HepG2 (cell line): Measurements from ENCODE around the gene DNAAF3. TPM values are rescaled to one million over a fixed set of nuclear protein-coding genes. Genes with fewer than 3 reads are reported as not detected.

Experiments used
- ATF7-NPFF ChIP-seq: sonication (generic); formaldehyde crosslinking; IDR thresholded peaks from 2 replicates; pipeline ENCODE4 v1.8.1; 2023; ENCODE audit warnings: mild to moderate bottlenecking, low read depth, missing genetic modification reagents, moderate library complexity
- BORCS8-MEF2B ChIP-seq: sonication (generic); formaldehyde crosslinking; IDR thresholded peaks from 2 replicates; pipeline ENCODE4 v1.8.0; 2022; ENCODE audit warnings: mild to moderate bottlenecking, missing genetic modification reagents
- FOXK1 ChIP-seq: sonication (generic); formaldehyde crosslinking; IDR thresholded peaks from 2 replicates; pipeline ENCODE4 v1.4.0; 2020; ENCODE audit warnings: low read depth, missing genetic modification reagents, borderline replicate concordance
- KMT2A ChIP-seq: sonication (generic); formaldehyde crosslinking; IDR thresholded peaks from 2 replicates; pipeline ENCODE4 v1.4.0; 2020; ENCODE audit warnings: missing genetic modification reagents
- MED1 ChIP-seq: sonication (generic); formaldehyde crosslinking; IDR thresholded peaks from 2 replicates; pipeline ENCODE4 v1.4.0; 2020; ENCODE audit warnings: missing genetic modification reagents
- TOE1 ChIP-seq: sonication (generic); formaldehyde crosslinking; IDR thresholded peaks from 2 replicates; pipeline ENCODE4 v1.4.0; 2020; ENCODE audit warnings: mild to moderate bottlenecking, missing genetic modification reagents
- XRCC5 ChIP-seq: fragments of 200-400 bp; formaldehyde crosslinking; optimal IDR thresholded peaks from 2 replicates; pipeline ENCODE3; 2017; ENCODE audit warnings: mild to moderate bottlenecking, low read length
- ZBTB2 ChIP-seq: sonication (generic); formaldehyde crosslinking; IDR thresholded peaks from 2 replicates; pipeline ENCODE4 v1.8.0; 2022; ENCODE audit warnings: low read depth, missing genetic modification reagents
- ZBTB21 ChIP-seq: sonication (generic); formaldehyde crosslinking; IDR thresholded peaks from 2 replicates; pipeline ENCODE4 v1.4.0; 2020; ENCODE audit warnings: missing genetic modification reagents
- ZBTB26 ChIP-seq: IDR thresholded peaks from 2 replicates; pipeline ENCODE4 v1.6.1; 2016; ENCODE audit warnings: missing compliant biosample characterization, missing genetic modification reagents, borderline replicate concordance
- ZBTB37 ChIP-seq: sonication (generic); formaldehyde crosslinking; IDR thresholded peaks from 2 replicates; pipeline ENCODE4 v1.4.0; 2020; ENCODE audit warnings: mild to moderate bottlenecking, missing genetic modification reagents
- ZFP41 ChIP-seq: sonication (generic); formaldehyde crosslinking; IDR thresholded peaks from 2 replicates; pipeline ENCODE4 v1.4.0; 2020; ENCODE audit warnings: mild to moderate bottlenecking, missing genetic modification reagents, borderline replicate concordance
- ZMYM2 ChIP-seq: sonication (generic); formaldehyde crosslinking; IDR thresholded peaks from 2 replicates; pipeline ENCODE4 v1.8.0; 2022; ENCODE audit warnings: mild to moderate bottlenecking, missing genetic modification reagents
- ZNF207 ChIP-seq: fragments of 450-650 bp; IDR thresholded peaks from 2 replicates; pipeline ENCODE4 v1.6.1; 2016; ENCODE audit warnings: antibody characterized with exemption, borderline replicate concordance
- ZNF281 ChIP-seq: sonication (generic); formaldehyde crosslinking; IDR thresholded peaks from 2 replicates; pipeline ENCODE4 v1.4.0; 2020; ENCODE audit warnings: missing genetic modification reagents, borderline replicate concordance
- ZNF296 ChIP-seq: sonication (generic); formaldehyde crosslinking; conservative IDR thresholded peaks from 2 replicates; pipeline ENCODE4 v1.5.0; 2020; ENCODE audit warnings: mild to moderate bottlenecking, missing genetic modification reagents
- ZNF530 ChIP-seq: sonication (generic); formaldehyde crosslinking; IDR thresholded peaks from 2 replicates; pipeline ENCODE4 v1.5.0; 2020; ENCODE audit warnings: low read depth, mild to moderate bottlenecking, missing genetic modification reagents
- ZNF574 ChIP-seq: sonication (generic); formaldehyde crosslinking; IDR thresholded peaks from 2 replicates; pipeline ENCODE4 v1.4.0; 2020; ENCODE audit warnings: missing genetic modification reagents
- ZNF615 ChIP-seq: sonication (generic); formaldehyde crosslinking; IDR thresholded peaks from 2 replicates; pipeline ENCODE4 v1.5.0; 2020; ENCODE audit warnings: mild to moderate bottlenecking, missing genetic modification reagents, borderline replicate concordance
- ZSCAN9 ChIP-seq: IDR thresholded peaks from 2 replicates; pipeline ENCODE4 v1.6.1; 2016; ENCODE audit warnings: borderline replicate concordance
- polyA plus RNA-seq, 8 experiments: library from polyadenylated mRNA; depleted of rRNA in 3 of 8; stranded (reverse) in 7 of 8; unstranded in 1 of 8; fragments of >200 nt; fragmentation: Illumina TruSeq in 4 of 8; extraction: Trizol in 4 of 8; gene quantifications; 2 replicates each; pipeline versions ENCODE4 v1.2.1 to v1.2.3, GENCODE V29; 2011 to 2016; ENCODE audit warnings: low read depth in 4 of 8, missing spikeins in 1 of 8, mixed read lengths in 1 of 8; ENCODE audit not compliant: insufficient read depth in 1 of 8
- total RNA-seq, 5 experiments: library from RNA; depleted of rRNA; stranded (reverse); fragments of >200 nt; fragmentation: Illumina TruSeq; extraction: Trizol; gene quantifications; 2 replicates each; pipeline ENCODE4 v1.2.3, GENCODE V29; 2016; ENCODE audit warnings: low read depth in 1 of 5

DNAAF3 gene
- total and polyA plus RNA-seq, 2 of the 13 experiments (the other 11 are each of a cell fraction or from before 2014, with no cell fraction given) = 0.30 to 0.40 TPM

DNA sequence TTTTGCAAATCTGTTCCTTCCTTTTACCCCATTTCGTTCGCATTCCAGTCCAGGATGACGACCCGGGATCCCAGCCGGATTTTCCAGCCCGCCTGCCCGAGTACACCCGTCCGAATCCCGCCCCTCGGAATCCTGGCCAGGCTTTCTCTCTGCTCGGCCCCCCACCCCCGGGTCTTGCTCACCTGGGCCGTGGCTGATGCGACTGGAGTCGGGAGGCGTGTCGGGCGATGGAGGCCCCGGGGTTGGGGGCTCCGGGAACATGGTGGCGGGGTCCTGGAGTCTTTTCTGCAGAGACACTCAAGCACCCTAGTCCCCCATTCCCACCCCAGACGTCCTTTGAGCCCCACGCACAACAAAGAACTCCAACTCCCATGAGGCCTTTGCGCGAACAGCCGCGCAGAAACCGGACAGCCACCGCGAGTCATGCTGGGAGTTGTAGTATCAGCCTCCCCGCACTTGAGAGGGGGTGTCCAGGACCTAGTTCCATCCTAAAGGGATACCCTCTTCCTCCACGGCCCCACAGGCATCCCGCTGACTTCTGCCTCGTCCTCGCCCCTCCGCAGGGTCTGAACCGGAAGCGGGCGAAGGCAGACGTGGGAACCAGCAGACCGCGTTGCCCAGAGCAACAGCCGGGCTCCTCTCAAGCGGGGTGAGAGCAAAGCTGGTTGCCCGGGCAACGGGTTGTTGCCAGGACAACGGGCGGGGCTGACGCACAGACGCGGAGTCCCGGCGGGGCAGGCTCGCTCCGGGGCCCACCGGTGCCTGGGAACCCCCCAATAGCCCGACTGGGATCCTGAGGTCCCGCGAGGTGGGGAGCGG, 12.6 kb upstream of the DNAAF3 start (continued):
- no peak for TF ChIP-seq ZNF530
- no peak for TF ChIP-seq ZBTB26
- no peak for TF ChIP-seq TOE1
- no peak for TF ChIP-seq ZFP41 (CRISPR knock-in tag)
- TF ChIP-seq ZBTB37 (CRISPR knock-in tag) = no peak
- TF ChIP-seq ZNF207 = no peak
- no peak for TF ChIP-seq FOXK1 (CRISPR knock-in tag)
- TF ChIP-seq MED1 (CRISPR knock-in tag) = no peak
- TF ChIP-seq ZNF615 (CRISPR knock-in tag) = no peak
- TF ChIP-seq ZBTB2 (CRISPR knock-in tag) = no peak
- TF ChIP-seq ZMYM2 (CRISPR knock-in tag) = no peak
- TF ChIP-seq XRCC5 = no peak
- no peak for TF ChIP-seq ZSCAN9 (CRISPR knock-in tag)
- no peak for TF ChIP-seq ZBTB21 (CRISPR knock-in tag)
- TF ChIP-seq KMT2A (CRISPR knock-in tag) = no peak
- no peak for TF ChIP-seq ZNF281
- no peak for TF ChIP-seq ZNF574 (CRISPR knock-in tag)
- no peak; the same call in 1 of the 2 replicates for TF ChIP-seq ATF7-NPFF (CRISPR knock-in tag)
- TF ChIP-seq ZNF296 (CRISPR knock-in tag) = no peak
- no peak for TF ChIP-seq BORCS8-MEF2B (CRISPR knock-in tag)
